H9 (cell line): ENCODE measurements around the gene LPP. TPM values are rescaled to one million over a fixed set of nuclear protein-coding genes. Genes with fewer than 3 reads are reported as not detected.

Experiments
- DNase-seq: peaks from one replicate; pipeline ENCODE4 v3.0.0-alpha.2; 2017
- H2AFZ ChIP-seq: one replicate; pipeline ENCODE4 v1.6.1; 2013; ENCODE audit warnings: mild to moderate bottlenecking, low read length, control low read depth, moderate library complexity
- H2AK5ac ChIP-seq: 2 replicates; pipeline ENCODE4 v1.6.1; 2013; ENCODE audit warnings: low read length, control low read depth, mixed read lengths; ENCODE audit not compliant: insufficient read length
- H2BK120ac ChIP-seq: one replicate; pipeline ENCODE4 v1.6.1; 2013; ENCODE audit warnings: low read depth, mild to moderate bottlenecking, low read length, control low read depth, inconsistent platforms; ENCODE audit not compliant: poor library complexity, severe bottlenecking
- H2BK12ac ChIP-seq: 2 replicates; pipeline ENCODE4 v1.6.1; 2013; ENCODE audit warnings: low read length, control low read depth, mixed read lengths, low read depth; ENCODE audit not compliant: insufficient read length
- H2BK15ac ChIP-seq: 2 replicates; pipeline ENCODE4 v1.6.1; 2013; ENCODE audit warnings: low read depth, low read length, control low read depth
- H2BK20ac ChIP-seq: one replicate; pipeline ENCODE4 v1.6.1; 2013; ENCODE audit warnings: low read depth, mild to moderate bottlenecking, low read length, control low read depth, inconsistent platforms; ENCODE audit not compliant: poor library complexity, severe bottlenecking
- H2BK5ac ChIP-seq: 2 replicates; pipeline ENCODE4 v1.6.1; 2013; ENCODE audit warnings: low read length, control low read depth, mixed read lengths; ENCODE audit not compliant: insufficient read length
- H3K14ac ChIP-seq: 2 replicates; pipeline ENCODE4 v1.6.1; 2013; ENCODE audit warnings: low read length, control low read depth; ENCODE audit not compliant: insufficient read depth
- H3K18ac ChIP-seq: 2 replicates; pipeline ENCODE4 v1.6.1; 2013; ENCODE audit warnings: low read depth, mild to moderate bottlenecking, mixed read lengths, low read length, control low read depth; ENCODE audit not compliant: insufficient read length
- H3K23ac ChIP-seq: 2 replicates; pipeline ENCODE4 v1.6.1; 2013; ENCODE audit warnings: low read length, control low read depth, mixed read lengths, low read depth; ENCODE audit not compliant: insufficient read length
- H3K23me2 ChIP-seq: 2 replicates; pipeline ENCODE4 v1.6.1; 2013; ENCODE audit warnings: low read depth, mild to moderate bottlenecking, mixed read lengths, low read length, control low read depth; ENCODE audit not compliant: insufficient read length, poor library complexity, severe bottlenecking
- H3K27ac ChIP-seq: 2 replicates; pipeline ENCODE4 v1.5.1; 2013; ENCODE audit warnings: low read length, control low read depth, mixed read lengths, low read depth; ENCODE audit not compliant: insufficient read length
- H3K27me3 ChIP-seq: 2 replicates; pipeline ENCODE4 v1.6.1; 2013; ENCODE audit warnings: low read length, control low read depth, inconsistent platforms; ENCODE audit not compliant: insufficient read depth
- H3K4ac ChIP-seq: 2 replicates; pipeline ENCODE4 v1.6.1; 2013; ENCODE audit warnings: low read depth, mild to moderate bottlenecking, control low read depth, inconsistent platforms, low read length, moderate library complexity
- H3K4me1 ChIP-seq: 2 replicates; pipeline ENCODE4 v1.6.1; 2013; ENCODE audit warnings: low read length, control low read depth, inconsistent platforms; ENCODE audit not compliant: insufficient read depth
- H3K4me2 ChIP-seq: 2 replicates; pipeline ENCODE4 v1.6.1; 2013; ENCODE audit warnings: low read length, control low read depth, mixed read lengths; ENCODE audit not compliant: insufficient read length, insufficient read depth
- H3K56ac ChIP-seq: 2 replicates; pipeline ENCODE4 v1.6.1; 2013; ENCODE audit warnings: low read depth, mild to moderate bottlenecking, mixed read lengths, low read length, control low read depth; ENCODE audit not compliant: insufficient read length
- H3K79me1 ChIP-seq: 2 replicates; pipeline ENCODE4 v1.6.1; 2013; ENCODE audit warnings: low read depth, mild to moderate bottlenecking, moderate library complexity, low read length, control low read depth, inconsistent platforms; ENCODE audit not compliant: insufficient read depth, poor library complexity, severe bottlenecking
- H3K79me2 ChIP-seq: 2 replicates; pipeline ENCODE4 v1.6.1; 2013; ENCODE audit warnings: low read length, control low read depth, inconsistent platforms; ENCODE audit not compliant: insufficient read depth
- H3K9ac ChIP-seq: 2 replicates; pipeline ENCODE4 v1.6.1; 2013; ENCODE audit warnings: low read length, control low read depth, mixed read lengths; ENCODE audit not compliant: insufficient read length; ENCODE audit errors: extremely low read depth
- H3K9me3 ChIP-seq: one replicate; pipeline ENCODE4 v1.6.1; 2013; ENCODE audit warnings: low read depth, low read length, inconsistent platforms; ENCODE audit not compliant: control insufficient read depth
- H3T11ph ChIP-seq: one replicate; pipeline ENCODE4 v1.6.1; 2013; ENCODE audit warnings: mild to moderate bottlenecking, low read length, control low read depth, inconsistent platforms
- H4K20me1 ChIP-seq: one replicate; pipeline ENCODE4 v1.6.1; 2013; ENCODE audit not compliant: control insufficient read depth, insufficient read length, insufficient read depth
- H4K5ac ChIP-seq: 2 replicates; pipeline ENCODE4 v1.6.1; 2013; ENCODE audit warnings: low read depth, mild to moderate bottlenecking, mixed read lengths, low read length, control low read depth; ENCODE audit not compliant: insufficient read length
- H4K8ac ChIP-seq: replicated peaks from 2 replicates; pipeline ENCODE4 v1.6.1; 2013; ENCODE audit warnings: low read length, control low read depth, mixed read lengths, low read depth; ENCODE audit not compliant: insufficient read length
- H4K91ac ChIP-seq: 2 replicates; pipeline ENCODE4 v1.6.1; 2013; ENCODE audit warnings: low read depth, mild to moderate bottlenecking, moderate library complexity, mixed read lengths, low read length, control low read depth; ENCODE audit not compliant: insufficient read length
- H3K27ac Mint-ChIP-seq, 3 experiments: 2 replicates in 2 of 3; 3 replicates in 1 of 3; pipeline ENCODE4 v1.8.0; 2020 to 2021; ENCODE audit warnings: mixed read lengths in 3 of 3, mild to moderate bottlenecking in 1 of 3, moderate library complexity in 1 of 3
- H3K27me3 Mint-ChIP-seq: 2 replicates; pipeline ENCODE4 v1.8.0; 2021; ENCODE audit warnings: low read depth, mild to moderate bottlenecking, moderate library complexity, mixed read lengths
- H3K36me3 Mint-ChIP-seq, 3 experiments: 2 replicates in 2 of 3; 3 replicates in 1 of 3; pipeline ENCODE4 v1.8.0; 2020 to 2021; ENCODE audit warnings: low read depth in 3 of 3, mixed read lengths in 3 of 3; ENCODE audit not compliant: insufficient read depth in 1 of 3
- H3K4me1 Mint-ChIP-seq, 2 experiments: 2 replicates each; pipeline ENCODE4 v1.8.0; 2020; ENCODE audit warnings: mixed read lengths in 2 of 2
- H3K4me3 Mint-ChIP-seq, 2 experiments: 2 replicates in 1 of 2; 3 replicates in 1 of 2; pipeline ENCODE4 v1.8.0; 2020 to 2021; ENCODE audit warnings: mild to moderate bottlenecking in 2 of 2, mixed read lengths in 2 of 2, moderate library complexity in 1 of 2
- H3K9me3 Mint-ChIP-seq, 2 experiments: 2 replicates in 1 of 2; 3 replicates in 1 of 2; pipeline ENCODE4 v1.8.0; 2020; ENCODE audit warnings: mild to moderate bottlenecking in 2 of 2, mixed read lengths in 2 of 2, moderate library complexity in 1 of 2
- WGBS: extraction: QIAGEN DNeasy Blood & Tissue Kit; methylation state at CpG from one replicate; pipeline ENCODE4 v1.1.7; 2013; ENCODE audit warnings: missing lambda C conversion rate, low lambda C conversion rate, mixed read lengths; ENCODE audit not compliant: insufficient read length; ENCODE audit errors: extremely low coverage; 5-methylcytosine and 5-hydroxymethylcytosine counted together
- total RNA-seq: library from RNA; stranded (reverse); gene quantifications from 2 replicates; pipeline ENCODE4 v1.2.1, GENCODE V29; 2021
- TF ChIP-seq, protein P1 (sequence below): fragments of 200-600 bp; sonication (generic); conservative IDR thresholded peaks from 3 replicates; pipeline ENCODE4 v1.8.0; 2021; ENCODE audit warnings: antibody characterized with exemption, mild to moderate bottlenecking

Gene LPP
- total RNA-seq, 1 experiment from 2014 or later, result 64.6 TPM

DNA sequence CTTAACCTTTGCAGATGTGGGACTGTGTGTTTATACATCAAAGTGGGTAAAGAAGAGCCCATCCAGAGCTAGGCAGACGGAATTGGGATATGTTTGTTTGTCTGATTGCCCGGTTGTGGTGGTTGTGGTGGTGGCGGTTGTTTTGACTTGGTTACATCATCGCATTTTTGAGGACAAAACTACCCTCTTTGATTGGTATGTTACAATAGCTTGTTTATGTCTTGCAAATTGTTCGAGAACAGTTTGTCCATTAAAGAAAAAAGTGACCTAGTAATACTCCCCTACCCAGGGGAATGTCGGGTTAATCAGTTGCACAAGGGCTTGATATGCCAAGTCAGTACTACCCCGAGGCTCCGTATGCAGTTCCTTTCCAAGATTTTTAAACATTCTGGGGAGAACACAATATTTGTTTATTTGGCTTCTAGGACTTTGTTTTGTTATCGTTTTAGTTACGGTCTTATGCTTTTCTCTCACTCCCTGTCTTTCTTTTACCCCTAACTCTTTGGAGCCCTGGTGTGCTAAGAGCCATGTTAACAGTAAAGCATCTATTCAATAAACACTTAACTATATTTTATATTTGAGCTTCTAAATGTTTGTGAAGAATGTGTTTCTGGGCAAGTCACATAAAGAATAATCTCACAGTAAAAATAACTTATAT lies 315.4 kb downstream of the LPP start:
- no peak overlapping the region for H3K18ac ChIP-seq
- no peaks in the 10 kb centered on the region for H3K79me1 ChIP-seq
- H3K27ac ChIP-seq, result no peak overlapping the region
- H3K14ac ChIP-seq, result no peak overlapping the region
- H4K5ac ChIP-seq, result no peak overlapping the region
- peaks cover 2% of the 10 kb centered on the region; the same call in 1 of the 2 replicates for H3K4me1 ChIP-seq
- no peaks in the 10 kb centered on the region for H3K23me2 ChIP-seq
- no peak overlapping the region for H3K4me3 Mint-ChIP-seq
- H2BK5ac ChIP-seq, result no peak overlapping the region
- no peak overlapping the region for H2BK120ac ChIP-seq
- H3K27me3 Mint-ChIP-seq, result no peaks in the 10 kb centered on the region
- H2BK15ac ChIP-seq, result no peak overlapping the region
- no peaks in the 10 kb centered on the region for H3K27me3 ChIP-seq
- H3K79me2 ChIP-seq, result no peaks in the 10 kb centered on the region
- H3K23ac ChIP-seq, result no peak overlapping the region
- no peaks in the 10 kb centered on the region for H3K9me3 Mint-ChIP-seq
- no peaks in the 10 kb centered on the region for H3K9me3 ChIP-seq
- no peaks in the 10 kb centered on the region for H4K20me1 ChIP-seq
- H3K4me1 Mint-ChIP-seq, result peaks cover 0 to 3% of the 10 kb centered on the region in 2 experiments; a peak in 2 of 4 replicates
- H2BK20ac ChIP-seq, result no peak overlapping the region
- no peak overlapping the region for H4K8ac ChIP-seq
- no peak overlapping the region for H2AK5ac ChIP-seq
- no peak overlapping the region for H3K4me2 ChIP-seq
- no peak overlapping the region for H2BK12ac ChIP-seq
- TF ChIP-seq, protein P1, sequence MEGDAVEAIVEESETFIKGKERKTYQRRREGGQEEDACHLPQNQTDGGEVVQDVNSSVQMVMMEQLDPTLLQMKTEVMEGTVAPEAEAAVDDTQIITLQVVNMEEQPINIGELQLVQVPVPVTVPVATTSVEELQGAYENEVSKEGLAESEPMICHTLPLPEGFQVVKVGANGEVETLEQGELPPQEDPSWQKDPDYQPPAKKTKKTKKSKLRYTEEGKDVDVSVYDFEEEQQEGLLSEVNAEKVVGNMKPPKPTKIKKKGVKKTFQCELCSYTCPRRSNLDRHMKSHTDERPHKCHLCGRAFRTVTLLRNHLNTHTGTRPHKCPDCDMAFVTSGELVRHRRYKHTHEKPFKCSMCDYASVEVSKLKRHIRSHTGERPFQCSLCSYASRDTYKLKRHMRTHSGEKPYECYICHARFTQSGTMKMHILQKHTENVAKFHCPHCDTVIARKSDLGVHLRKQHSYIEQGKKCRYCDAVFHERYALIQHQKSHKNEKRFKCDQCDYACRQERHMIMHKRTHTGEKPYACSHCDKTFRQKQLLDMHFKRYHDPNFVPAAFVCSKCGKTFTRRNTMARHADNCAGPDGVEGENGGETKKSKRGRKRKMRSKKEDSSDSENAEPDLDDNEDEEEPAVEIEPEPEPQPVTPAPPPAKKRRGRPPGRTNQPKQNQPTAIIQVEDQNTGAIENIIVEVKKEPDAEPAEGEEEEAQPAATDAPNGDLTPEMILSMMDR, result no peak
- no CpG with 5 or more reads among the region's 10 CpGs for WGBS
- no peak overlapping the region for H3K27ac Mint-ChIP-seq
- peaks cover 2 to 5% (median 3%) of the 10 kb centered on the region in 3 experiments; a peak in 2 of 7 replicates for H3K36me3 Mint-ChIP-seq
- no peak overlapping the region for H3K9ac ChIP-seq
- no peak for DNase-seq
- no peak overlapping the region for H3K4ac ChIP-seq
- no peak overlapping the region for H3T11ph ChIP-seq
- H4K91ac ChIP-seq, result no peak overlapping the region
- no peak overlapping the region for H2AFZ ChIP-seq
- H3K56ac ChIP-seq, result no peak overlapping the region
